Nucleus accumbens (tissue), 56 donors: ENCODE measurements around the gene INF2.
"Not testable (repeated sequence)": the region's sequence is repeated elsewhere in the genome, so short reads cannot be mapped to it uniquely, and the experiment has no call there.

ENCODE experiments used
- DNase-seq, 56 donors: peaks; one replicate each; lab custom pipeline; 2025; lab: John Stamatoyannopoulos, UW

Gene INF2

DNA sequence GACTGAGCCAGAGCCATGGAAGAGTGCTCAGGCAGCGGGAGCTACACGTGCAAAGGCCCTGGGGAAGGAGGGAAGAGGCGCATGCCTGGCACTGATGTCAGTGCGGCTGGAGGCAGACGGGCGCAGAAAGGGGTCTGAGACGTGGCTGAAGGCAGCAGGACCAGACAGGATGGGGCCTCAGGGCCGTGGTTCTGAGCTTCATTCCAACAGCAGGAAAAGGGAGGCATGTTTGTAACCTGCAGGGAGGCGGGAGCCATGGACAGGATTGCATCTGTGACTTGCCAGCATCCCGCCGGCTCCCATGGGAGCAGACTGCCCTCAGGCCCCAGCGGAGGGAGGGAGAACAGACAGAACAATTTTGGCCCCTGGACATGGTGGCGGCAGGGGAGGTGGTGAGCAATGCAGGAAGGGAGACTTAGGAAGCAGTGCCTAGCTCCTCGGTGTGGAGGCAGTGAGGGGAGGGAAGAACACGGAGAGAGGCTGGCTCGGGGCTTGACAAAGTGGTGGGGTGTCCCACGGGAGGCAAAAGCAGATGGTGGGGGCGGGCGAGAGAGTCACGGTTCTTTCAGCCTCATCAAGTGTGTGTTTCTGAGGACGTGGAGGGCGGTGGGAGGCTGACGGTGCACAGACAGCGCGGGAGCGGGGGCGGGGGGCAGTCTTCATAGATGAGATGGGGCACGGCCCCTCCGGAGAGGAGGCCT lies 33.3 kb upstream of the INF2 start:
- peak in 4 of 56 donors; percentile 8 to 42 (median 18) for DNase-seq

DNA sequence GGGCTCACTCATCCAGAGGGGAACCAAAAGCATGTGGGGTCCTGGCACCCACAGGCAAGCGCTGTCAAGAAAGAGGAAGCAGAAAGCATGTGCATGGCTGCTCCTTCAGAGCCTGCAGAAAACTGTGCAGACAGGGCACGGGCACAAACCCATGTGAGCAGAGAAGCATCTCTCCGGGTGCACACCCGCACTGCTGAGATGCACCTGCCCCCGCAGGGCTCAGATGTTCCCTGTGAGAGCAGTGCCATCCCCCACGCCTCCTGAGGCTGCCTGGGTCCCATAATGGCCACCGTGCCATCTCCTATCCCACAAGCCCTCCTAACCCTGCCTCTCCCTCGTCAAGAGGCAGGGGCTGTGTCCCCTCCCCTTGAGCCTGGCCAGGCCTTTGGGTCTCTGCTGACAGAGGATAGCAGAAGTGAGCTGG lies 32.3 kb upstream of the INF2 start:
- DNase-seq: peak in 40 of 56 donors; percentile 21 to 88 (median 56)

DNA sequence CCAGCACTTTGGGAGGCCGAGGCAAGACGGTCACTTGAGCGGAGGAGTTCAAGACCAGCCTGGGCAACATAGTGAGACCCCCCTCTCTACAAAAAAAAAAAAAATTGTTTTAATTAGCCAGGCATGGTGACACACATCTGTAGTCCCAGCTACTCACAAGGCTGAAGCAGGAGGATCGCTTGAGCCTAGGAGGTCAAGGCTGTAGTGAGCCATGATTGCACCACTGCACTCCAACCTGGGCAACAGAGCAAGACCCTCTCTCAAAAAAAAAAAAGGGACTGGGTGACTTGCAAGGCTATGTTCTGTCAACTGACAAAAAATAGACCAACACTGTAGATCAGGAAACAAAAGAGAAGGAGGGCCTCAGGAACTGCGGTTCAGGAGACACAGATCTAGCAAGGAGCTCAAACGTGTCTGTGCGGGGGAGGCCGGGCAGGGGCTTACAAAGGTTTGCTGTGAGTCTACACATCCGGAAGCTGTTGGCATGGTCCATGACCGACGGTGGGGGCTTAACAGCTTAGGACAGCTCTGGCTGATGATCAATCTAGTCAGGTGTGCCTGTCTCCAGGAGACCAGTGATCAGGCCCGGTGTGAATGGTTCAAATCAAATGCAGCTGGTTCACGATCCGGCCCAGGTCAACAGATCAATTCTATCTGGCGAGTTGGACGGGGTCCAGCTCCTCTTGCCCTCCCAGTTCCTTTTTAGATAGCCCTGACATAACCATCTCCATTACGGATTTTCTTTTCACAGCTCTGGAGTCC lies 31.7 kb upstream of the INF2 start:
- DNase-seq: no peak

DNA sequence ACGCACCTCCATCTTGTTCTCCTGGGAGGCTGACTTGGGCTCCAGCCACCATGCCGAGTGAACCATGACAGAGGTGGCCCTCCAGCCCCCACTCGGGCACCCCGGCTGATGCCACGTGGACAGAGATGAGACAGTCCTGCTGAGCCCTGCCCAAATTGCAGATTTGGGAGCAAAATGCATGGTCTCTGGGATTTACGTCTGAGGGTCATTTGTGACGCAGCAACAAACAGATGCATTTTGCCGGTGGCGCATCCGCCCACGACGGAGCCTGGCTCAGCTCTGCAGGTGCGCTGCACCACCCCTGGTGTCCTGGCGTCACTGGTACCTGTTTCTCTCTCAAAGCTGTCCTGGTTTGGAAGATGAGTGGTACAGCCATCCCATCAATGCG lies 31.1 kb upstream of the INF2 start:
- no peak for DNase-seq

DNA sequence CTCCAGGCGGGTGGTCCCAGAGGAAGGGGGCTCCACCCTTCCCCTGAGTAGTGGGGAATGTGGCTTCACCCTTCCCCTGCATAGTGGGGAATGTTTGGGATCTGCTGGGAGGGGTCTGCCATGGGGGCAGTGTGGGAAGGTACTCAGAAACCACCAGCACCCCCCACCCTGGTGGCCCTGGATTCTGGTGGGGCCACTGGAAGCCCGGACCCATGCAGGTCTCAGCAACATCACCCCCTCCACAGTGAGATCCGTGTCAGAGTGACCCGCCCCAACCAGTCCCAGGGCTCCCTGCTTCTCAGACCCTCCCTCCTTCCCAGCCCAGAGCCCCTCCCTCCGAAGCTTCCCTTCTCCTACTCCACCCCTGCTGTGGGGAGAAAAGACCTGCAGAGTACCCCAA lies 30.3 kb upstream of the INF2 start:
- no peak for DNase-seq

DNA sequence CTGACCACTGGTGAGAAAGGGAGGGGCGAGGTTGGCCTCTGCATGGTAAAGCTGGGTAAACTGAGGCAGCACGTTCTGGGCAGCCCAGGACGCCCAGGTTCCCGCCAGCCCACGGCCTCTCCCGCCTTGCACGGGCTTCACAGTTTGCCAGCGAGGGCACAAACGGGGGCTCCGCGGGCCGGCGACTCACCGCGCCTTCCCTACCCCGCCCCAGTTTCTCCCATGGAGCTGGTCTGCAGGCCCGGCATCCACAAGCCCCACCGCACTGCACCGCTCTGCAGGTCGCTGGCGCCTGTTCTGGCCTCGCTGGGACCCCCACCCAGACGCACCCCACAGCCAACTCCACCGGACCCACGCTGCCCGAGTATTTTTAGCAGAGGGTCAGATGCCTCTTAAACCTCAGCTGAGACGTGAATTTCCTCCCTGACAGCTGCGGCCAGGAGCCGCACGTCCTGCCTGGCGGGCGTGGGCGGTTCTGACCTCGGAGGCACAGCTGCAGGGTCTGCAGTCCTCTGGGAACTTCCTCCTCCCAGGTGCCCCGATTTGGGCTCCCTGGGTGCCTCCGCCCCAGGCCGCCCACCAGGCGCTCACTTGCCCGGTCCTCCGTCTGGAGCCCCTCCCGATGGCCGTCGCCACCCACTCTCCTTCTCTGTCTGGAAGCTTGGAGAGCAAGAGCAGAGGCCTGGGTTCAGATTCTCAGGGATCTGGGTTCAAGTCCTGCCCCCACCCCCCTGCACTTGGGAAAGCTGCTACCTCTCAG lies 29.5 kb upstream of the INF2 start:
- DNase-seq: no peak

DNA sequence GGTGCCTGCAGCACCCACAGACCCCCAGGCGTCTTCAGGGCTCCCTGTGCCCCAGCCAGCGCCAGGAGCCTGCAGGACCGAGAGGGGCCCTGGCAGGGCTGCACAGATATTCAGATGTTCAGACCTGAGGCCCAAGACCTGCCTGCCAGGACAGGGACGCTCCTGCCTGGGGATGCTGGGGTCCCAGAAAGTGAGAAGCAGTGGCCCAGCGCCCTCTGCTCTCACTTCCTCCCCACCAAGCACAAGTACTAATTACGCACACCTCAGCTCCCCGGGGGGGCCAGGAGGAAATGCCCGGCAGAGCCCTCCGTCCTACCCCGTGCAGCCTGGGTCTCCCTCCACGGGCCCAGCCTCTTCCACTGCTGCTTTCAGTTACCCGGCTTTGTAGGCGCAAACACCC lies 28.8 kb upstream of the INF2 start:
- DNase-seq: no peak

DNA sequence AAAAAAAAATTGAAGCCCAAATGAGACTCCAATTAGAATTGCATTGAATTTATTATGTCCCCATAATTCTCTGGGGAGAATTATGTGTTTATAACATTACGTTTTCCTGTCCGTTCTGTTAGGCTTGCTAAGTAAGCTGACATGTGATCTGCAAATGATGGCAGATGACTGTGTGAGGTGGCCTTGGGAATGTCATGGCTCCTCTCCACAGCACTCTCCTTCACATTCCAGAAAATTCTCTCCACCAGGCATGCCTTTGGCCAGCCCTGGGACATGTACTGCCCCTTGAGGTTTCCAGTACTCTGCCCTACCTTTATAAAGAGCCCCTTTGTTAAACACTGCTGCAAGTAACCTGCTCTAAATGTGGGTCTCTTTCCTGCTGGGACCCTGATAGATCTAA lies 28.3 kb upstream of the INF2 start:
- no peak for DNase-seq

DNA sequence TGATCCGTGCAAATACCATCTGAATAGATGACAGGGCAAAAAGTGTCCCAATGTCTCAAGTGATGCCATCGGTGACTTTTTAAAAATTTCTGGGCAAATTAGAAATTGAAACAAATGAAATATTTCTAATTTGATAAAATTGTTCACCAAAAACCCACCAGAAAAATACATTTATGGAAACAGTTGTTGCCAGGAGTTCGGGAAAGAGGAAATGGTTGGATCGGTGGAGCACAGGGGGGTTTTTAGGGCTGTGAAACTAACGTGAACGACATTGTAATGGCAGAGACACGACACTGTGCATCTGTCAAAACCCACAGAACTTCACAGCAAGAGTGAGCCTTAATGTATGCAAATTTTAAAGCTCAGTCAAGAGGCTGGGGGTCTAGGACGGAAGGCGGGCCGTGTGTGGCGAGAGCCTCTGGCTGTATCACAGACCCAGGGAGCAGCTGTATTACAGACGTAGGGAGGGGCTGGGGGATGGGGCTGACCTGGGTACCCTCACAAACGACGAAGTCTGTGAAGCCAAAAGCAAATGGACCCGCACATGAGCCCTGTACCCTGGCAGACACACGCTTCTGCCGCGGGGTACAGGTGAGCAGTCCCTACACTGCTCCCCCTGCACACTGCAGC lies 27.8 kb upstream of the INF2 start:
- DNase-seq: not testable (repeated sequence)

DNA sequence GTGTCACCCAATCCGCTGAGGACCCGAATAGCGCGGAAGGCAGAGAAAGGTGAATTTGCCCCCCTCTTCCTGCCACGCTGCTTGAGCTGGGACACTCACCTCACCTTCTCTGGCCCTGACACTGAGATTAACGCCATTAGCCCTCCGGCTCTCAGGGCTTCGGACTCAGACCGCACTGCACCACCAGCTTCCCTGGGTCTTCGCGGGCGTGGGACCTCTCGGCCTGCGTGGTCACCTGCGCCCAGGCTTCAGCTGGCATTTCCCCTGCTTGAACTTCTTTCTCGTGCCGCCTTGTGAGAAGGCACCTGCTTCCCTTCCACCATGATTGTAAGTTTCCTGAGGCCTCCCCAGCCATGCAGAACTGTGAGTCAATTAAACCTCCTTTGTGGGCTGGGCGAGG lies 26.9 kb upstream of the INF2 start:
- DNase-seq: not testable (repeated sequence)

DNA sequence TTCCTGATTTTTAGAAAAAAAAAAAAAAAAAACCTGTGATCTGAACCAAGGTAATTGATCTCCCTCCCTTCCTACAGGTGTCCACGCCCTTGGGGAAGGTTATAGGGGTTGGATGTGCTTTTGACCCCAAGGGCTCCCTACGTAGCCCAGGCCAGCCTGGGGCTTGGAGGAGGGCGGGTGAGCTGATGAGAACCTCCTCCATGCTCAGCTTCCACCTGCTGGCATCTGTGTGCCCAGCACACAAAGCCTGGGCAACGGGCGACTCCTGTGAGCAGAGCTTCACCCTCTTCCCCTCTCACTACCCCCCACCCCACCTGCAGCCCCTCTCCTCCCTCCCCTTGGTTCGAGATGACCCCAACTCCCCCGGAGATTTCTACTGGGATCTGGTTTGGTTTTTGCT lies 25.3 kb upstream of the INF2 start:
- DNase-seq: no peak

DNA sequence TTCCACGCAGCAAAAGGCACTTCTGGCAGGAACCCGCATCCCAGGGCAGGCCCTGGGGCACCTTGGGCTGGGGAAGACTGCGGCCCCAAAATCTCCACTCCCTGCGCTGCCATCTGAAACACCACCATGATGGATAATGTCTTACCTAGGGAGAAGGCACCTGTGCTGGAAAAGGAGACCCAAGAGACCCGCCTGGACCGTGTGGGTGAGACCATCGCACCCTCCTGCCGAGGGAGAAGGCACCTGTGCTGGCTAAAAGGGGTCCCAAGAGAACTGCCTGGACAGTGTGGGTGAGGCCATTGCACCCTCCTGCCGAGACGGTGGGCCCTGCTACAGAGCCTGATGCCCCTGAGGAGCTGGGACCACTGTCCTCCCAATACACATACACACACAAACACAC lies 24.8 kb upstream of the INF2 start:
- no peak for DNase-seq

DNA sequence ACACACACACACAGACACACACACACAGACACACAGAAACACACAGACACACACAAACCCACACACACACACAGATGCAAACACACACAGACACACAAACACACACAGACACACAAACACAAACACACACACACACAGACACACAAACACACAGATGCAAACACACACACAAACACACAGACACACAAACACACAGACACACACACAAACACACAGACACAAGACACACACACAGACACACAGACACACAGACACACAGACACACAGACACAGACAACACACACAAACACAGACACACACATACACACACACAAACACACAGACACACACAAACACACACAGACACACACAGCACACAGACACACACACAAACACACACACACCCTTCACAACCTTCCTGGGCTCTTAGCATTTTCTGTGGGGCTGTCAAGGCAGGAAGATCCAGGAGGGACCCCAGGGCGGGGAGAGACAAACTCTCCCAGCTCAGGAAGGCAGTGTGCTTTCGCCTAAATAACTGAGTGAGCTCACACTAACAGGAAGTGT lies 24.2 kb upstream of the INF2 start:
- no peak for DNase-seq

DNA sequence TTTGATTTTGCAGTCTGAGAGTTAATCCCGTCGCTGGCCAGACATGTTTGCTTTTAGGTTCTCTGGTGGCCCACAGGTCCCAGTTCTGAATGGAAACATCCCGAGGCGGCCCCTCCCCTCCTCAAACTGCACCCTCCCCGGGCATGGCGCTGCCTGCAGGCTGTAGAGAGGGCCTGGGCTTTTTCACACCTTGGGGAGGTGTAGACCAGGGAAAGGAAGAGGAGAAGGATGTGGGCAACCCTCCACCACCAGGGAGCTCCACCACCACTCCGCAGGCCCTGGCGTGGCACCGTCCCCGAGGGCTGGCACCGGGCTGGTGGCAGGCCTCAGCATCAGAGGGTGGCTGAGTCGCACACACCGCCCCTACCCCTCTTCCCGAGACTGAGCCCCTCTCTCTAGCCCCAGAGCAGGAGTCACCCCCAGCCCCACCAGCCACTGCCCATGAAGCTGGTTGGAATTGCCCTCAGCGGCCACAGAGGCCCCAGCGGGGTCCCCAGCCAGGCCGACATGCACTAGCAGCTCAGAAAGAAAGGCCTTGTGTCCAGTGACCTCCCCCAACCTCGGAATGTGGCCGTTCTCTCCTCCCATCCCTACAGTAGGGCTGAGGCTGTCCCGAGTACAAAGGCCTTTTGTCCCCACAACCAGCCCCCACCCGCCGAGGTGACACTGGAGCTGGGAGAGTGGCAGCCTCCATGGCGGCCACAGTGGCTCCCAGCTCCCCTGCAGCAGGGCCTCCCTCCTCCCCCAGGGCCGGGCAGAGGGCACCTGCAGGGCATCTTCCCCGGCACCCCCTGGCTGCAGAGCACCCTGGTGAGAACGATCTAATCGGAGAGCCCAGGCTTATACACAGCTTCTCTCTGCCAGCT lies 23.5 kb upstream of the INF2 start:
- peak in 54 of 56 donors; percentile 52 to 97 (median 88) for DNase-seq

DNA sequence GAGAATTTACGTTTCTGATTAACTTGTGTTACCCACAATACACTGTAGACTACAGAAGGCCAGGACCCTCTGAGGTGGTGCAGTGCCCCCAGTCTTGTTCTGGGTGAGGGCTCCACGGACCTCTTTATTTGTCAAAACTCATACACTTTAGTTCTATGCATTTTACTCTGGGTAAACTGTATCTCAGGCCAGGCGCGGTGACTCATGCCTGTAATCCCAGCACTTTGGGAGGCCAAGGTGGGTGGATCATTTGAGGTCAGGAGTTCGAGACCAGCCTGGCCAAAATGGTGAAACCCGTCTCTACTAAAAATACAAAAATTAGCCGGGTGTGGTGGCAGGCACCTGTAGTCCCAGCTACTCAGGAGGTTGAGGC lies 22.9 kb upstream of the INF2 start:
- not testable (repeated sequence) for DNase-seq

DNA sequence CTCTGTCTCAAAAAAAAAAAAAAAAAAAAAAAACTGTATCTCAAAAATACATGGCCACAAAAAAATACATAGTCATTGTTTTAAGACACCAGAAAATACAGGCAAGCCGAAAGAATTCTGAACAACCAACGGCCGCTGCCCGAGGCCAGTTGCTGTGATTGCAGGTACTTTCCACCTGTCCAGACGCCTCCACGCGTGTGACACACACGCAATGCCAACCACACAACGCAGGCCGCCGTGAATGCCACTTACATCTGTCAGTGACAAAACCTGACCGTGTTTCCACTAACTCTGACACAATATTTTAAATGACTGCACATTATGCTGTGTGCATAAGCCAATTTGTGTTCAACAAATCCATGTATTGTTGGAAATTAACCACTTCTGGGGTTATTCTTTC lies 22.4 kb upstream of the INF2 start:
- no peak for DNase-seq

DNA sequence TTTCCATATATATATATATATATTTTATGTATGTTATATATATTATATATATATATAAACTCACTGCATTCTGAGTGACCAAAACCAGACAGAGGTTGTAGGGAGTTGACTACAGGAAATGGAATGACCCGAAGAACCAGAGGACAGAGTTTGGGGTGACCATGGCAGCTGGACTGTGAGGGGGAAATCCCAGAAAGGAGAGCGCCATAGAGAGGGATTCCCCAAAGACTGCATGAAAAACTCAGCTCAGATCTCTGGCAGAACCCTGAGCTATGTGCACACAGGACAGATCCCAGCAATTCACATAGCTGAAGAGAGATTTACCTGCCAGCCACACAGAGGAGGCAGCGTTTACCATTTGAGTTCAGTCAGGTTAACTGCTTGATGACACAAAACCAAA lies 19.7 kb upstream of the INF2 start:
- no peak for DNase-seq

DNA sequence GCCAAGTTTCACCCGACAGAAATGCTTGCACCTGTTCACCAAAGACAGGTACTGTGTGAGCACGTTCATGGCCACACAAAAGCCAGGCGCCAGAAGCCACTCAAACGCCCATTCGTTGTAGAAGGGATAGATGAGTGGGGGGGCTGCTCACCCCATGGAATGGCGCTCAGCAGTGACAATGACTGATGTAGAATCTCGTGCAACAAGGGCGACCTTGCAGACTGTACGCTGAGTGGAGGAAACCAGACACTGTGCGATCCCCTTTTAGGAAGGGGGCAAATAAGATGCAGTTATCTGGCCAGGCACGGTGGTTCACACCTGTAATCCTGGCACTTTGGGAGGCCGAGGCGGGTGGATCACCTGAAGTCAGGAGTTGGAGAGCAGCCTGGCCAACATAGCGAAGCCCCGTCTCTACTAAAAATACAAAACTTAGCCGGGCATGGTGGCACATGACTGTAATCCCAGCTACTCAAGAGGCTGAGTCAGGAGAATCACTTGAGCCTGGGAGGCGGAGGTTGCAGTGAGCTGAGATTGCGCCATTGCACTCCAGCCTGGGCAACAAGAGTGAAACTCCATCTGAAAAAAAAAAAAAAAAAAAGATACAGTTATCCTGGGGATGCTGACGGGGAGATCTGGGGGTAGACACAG lies 18.0 kb upstream of the INF2 start:
- DNase-seq: not testable (repeated sequence)

DNA sequence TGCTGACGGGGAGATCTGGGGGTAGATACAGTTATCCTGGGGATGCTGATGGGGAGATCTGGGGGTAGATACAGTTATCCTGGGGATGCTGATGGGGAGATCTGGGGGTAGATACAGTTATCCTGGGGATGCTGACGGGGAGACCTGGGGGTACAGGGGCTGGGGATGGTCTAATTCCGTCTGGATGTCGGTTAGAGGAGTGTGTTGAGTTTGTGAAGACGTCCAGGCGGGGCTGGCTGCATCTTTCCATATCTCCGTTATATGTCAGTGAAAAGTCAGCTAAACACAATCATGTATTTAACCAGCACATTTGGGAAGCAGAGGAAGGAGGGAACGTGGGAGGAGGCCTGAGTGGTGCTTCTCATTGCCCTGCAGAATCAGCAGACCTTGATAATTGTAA lies 17.3 kb upstream of the INF2 start:
- DNase-seq: not testable (repeated sequence)
